Right ventricle myocardium inferior (tissue), 1 donor: ENCODE data around the gene GSK3B. TPM values are rescaled to one million over a fixed set of nuclear protein-coding genes. Genes with fewer than 3 reads are reported as not detected.

Experiments
- ATAC-seq: fragments of 200-7000 bp; cut with Tn5 transposase; one replicate; pipeline ENCODE4 v1.9.1; 2020; ENCODE audit warnings: mild to moderate bottlenecking, moderate library complexity
- DNase-seq: peaks from one replicate; pipeline ENCODE4 v3.0.0; 2021; ENCODE audit errors: missing footprints
- intact Hi-C: fragments of 100-400 bp; cut with DNase I; formaldehyde crosslinking; loops from one replicate; pipeline ENCODE4 v1.11.0; 2022
- total RNA-seq: library from RNA; stranded (reverse); fragmentation: NEBNext Ultra II Directional; extraction: Animal tissue kit (Norgen Biotek cat#: 25700); gene quantifications from one replicate; pipeline ENCODE4 v1.2.1, GENCODE V29; 2021
- donor health status: DM: no; HTN: yes; CAD: no; lungs with severe emphysema.

The GSK3B gene
- total RNA-seq, 1 donor from 2014 or later, result 40.0 TPM

DNA sequence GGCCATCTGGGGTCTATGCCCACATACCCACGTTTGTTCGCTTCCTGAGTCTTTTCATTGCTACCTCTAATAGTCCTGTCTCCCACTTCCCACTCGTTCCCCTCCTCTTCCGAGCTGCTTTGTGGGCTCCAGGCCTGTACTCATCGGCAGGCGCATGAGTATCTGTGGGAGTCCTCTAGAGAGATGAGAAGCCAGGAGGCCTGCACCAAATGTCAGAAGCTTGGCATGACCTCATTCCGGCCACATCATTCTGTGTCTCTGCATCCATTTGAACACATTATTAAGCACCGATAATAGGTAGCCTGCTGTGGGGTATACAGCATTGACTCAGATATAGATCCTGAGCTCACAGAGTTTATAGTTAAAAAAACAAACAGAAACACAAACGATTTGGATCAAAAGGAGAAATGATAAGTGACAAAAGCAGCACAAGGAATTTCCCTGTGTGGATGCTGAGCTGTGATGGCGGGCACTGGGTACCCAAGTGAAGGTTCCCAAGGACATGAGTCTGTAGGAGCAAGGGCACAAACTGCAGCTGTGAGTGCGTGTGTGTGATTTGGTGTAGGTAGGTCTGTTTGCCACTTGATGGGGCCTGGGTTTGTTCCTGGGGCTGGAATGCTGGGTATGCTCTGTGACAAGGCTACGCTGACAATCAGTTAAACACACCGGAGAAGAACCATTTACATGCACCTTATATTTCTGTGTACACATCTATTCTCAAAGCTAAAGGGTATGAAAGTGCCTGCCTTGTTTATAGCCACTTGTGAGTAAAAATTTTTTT lies 276.5 kb downstream of the GSK3B start:
- intact Hi-C loops, result loop anchor here (10.0 kb wide), 1 partner anchor 103 kb away; no protein-coding TSS in a partner anchor
- DNase-seq (no peak), ATAC-seq (no peak)

DNA sequence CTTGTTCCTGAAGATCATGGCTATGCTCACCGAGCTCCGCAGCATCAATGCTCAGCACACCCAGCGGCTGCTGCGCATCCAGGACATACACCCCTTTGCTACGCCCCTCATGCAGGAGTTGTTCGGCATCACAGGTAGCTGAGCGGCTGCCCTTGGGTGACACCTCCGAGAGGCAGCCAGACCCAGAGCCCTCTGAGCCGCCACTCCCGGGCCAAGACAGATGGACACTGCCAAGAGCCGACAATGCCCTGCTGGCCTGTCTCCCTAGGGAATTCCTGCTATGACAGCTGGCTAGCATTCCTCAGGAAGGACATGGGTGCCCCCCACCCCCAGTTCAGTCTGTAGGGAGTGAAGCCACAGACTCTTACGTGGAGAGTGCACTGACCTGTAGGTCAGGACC lies 277.2 kb downstream of the GSK3B start:
- intact Hi-C loops, result loop anchor here (10.0 kb wide), 1 partner anchor 102 kb away; no protein-coding TSS in a partner anchor
- ATAC-seq (peak; percentile 63), DNase-seq (no peak)

GRCh38 chr3:119815716-119816115 lies 278.5 kb downstream of the GSK3B start:
- ATAC-seq (no peak), DNase-seq (no peak)
- intact Hi-C loops, result loop anchor here (10.0 kb wide), 1 partner anchor 101 kb away; no protein-coding TSS in a partner anchor

GRCh38 chr3:119812491-119813058 lies 281.7 kb downstream of the GSK3B start:
- ATAC-seq (peak; percentile 75), DNase-seq (peak; percentile 78)
- intact Hi-C loops, result loop anchor here (10.0 kb wide), 1 partner anchor 98 kb away; no protein-coding TSS in a partner anchor

GRCh38 chr3:119810018-119810435 lies 284.2 kb downstream of the GSK3B start:
- intact Hi-C loops, result loop anchor here (10.0 kb wide), 1 partner anchor 95 kb away; no protein-coding TSS in a partner anchor
- DNase-seq (peak; percentile 75), ATAC-seq (peak; percentile 30)

- ATAC-seq (no peak), DNase-seq (no peak)
- intact Hi-C loops, result loop anchor here (10.0 kb wide), 1 partner anchor 95 kb away; no protein-coding TSS in a partner anchor
These were observed 284.8 kb downstream of the GSK3B start for GRCh38 chr3:119809249-119810017.

- no peak for DNase-seq
- intact Hi-C loops, result no loop called here
- ATAC-seq, result no peak
These were observed 285.4 kb downstream of the GSK3B start for GRCh38 chr3:119808843-119809242.

DNA sequence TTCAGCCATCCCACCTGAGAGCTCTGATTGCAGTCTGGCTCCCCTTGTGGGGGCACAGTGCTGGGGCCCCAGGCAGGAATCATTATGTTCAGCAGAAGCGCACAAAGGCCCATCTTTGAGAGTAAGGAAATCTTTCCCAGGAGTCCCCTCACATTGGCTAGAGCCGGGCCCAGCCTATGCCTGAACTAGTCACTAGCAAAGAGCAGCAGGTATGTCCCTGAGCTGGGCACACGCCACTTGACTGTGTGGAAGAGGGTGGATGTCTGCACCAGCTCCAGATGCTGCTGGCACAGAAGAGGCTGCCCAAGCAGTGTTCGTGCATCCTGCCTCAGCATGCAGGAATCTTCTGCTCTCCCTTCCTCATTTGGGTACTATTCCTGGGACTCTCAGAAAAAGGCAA lies 286.0 kb downstream of the GSK3B start:
- ATAC-seq (no peak), DNase-seq (no peak)
- intact Hi-C loops, result no loop called here

DNA sequence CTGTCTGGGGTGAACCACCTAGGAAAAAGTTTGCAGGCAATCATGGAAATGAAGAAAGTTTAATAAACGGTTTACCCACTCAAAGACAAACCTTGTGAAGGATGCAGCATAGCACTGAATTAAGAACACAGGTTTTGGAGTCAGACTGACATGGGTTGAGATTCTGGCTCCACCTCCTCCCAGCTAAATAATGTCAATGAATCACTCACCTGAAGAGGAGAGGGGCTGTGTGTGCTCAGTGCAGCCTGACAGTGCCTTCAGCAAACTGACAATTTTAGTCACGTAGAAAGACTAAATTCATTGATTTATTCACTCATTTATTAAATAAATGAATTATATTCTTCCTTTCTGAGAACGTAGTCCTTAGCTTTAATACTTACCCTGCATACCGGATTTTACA lies 293.4 kb downstream of the GSK3B start:
- intact Hi-C loops, result no loop called here
- no peak for DNase-seq
- ATAC-seq, result no peak

- DNase-seq, result no peak
- intact Hi-C loops, result no loop called here
- ATAC-seq, result no peak
These were observed 297.5 kb downstream of the GSK3B start for GRCh38 chr3:119796785-119797184.

GRCh38 chr3:119796368-119796767 lies 297.9 kb downstream of the GSK3B start:
- intact Hi-C loops, result no loop called here
- no peak for ATAC-seq
- no peak for DNase-seq

DNA sequence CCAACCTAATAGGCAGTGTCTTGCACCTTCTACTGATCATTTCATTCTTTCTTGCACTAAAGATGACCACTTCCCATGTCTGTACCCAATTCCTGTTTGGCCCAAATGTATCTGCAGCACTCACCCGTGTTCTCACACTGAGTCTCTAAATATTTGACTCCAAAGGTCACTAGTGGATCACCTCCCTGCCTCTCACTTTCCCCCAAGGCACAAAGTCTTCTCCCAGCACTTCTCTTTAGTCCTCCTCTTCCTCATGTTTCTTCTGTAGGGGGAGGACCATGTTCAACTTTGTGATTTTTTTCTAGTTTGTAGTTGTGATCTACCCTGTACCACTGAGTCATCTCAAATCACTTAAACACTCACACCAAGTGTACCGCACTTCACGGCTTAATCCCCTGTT lies 298.4 kb downstream of the GSK3B start:
- ATAC-seq (no peak), DNase-seq (no peak)
- intact Hi-C loops, result no loop called here

- intact Hi-C loops, result no loop called here
- ATAC-seq, result no peak
- DNase-seq, result no peak
These were observed 299.2 kb downstream of the GSK3B start for GRCh38 chr3:119794971-119795612.

DNA sequence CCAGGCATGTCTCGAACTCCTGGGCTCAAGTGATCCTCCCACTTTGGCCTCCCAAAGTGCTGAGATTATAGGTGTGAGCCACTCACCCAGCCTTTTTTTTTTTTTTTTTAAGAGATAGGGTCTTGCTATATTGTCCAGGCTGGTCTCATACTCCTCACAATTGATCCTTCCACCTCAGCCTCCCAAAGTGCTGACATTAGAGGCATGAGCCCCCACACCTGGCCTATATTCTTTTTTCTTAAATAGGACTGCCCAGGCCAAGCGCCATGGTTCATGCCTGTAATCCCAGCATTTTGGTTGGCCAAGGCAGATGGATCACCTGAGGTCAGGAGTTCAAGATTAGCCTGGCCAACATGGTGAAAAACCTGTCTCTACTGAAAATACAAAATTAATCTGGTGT lies 299.8 kb downstream of the GSK3B start:
- DNase-seq, result no peak
- intact Hi-C loops, result no loop called here
- no peak for ATAC-seq

DNA sequence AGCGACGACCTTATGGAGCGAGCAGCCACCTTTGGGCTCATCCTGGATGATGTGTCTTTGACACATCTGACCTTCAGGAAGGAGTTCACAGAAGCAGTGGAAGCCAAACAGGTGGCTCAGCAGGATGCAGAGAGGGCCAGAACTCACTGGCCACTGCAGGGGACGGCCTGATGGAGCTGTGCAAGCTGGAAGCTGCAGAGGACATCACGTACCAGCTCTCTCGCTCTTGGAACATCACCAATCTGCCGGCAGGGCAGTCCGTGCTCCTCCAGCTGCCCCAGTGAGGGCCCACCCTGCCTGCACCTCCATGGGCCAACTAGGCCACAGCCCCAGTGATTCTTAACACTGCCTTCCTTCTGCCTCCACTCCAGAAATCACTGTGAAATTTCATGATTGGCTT lies 302.0 kb downstream of the GSK3B start:
- DNase-seq (no peak), ATAC-seq (no peak)
- intact Hi-C loops, result no loop called here

DNA sequence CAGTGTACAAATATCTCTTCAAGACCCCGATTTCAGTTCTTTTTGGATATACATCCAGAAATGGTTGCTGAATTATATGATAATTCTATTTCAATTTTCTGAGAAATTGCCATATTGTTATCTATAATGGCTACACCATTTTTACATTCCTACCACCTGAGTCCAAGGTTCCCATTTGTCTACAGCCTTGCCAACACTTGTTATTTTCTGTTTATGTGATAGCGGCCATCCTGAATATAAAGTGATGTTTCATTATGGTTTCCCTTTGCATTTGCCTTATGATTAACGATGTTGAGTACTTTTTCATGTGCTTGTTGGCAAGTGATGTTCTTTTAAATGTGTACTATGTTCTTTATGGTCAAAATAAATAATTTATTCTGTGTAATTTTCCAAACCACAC lies 303.9 kb downstream of the GSK3B start:
- no peak for DNase-seq
- ATAC-seq, result no peak
- intact Hi-C loops, result no loop called here

GRCh38 chr3:119786409-119786808 lies 307.8 kb downstream of the GSK3B start:
- ATAC-seq, result no peak
- intact Hi-C loops, result no loop called here
- no peak for DNase-seq

- no peak for DNase-seq
- no peak for ATAC-seq
- intact Hi-C loops, result no loop called here
These were observed 310.4 kb downstream of the GSK3B start for GRCh38 chr3:119783883-119784282.

DNA sequence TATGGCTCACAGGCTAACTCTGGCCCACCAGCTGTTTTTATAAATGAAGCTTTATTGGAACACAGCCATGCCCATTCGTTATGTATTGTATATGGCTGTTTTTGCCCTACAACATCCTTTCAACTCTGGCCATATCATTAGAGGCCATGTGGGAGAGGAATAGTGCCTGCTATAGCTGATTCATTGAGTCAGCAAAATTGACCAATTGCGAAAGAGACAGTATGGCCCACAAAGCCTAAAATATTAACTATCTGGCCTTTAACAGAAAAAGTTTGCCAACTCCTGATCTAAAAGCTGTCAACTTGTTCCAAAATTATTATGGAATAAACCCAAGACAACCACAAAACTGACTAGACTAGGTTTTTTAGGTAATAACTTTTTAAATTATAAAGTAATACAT lies 311.0 kb downstream of the GSK3B start:
- no peak for ATAC-seq
- DNase-seq, result no peak
- intact Hi-C loops, result no loop called here
